H9 (cell line): ENCODE data around the gene DND1. TPM values are rescaled to one million over a fixed set of nuclear protein-coding genes. Genes with fewer than 3 reads are reported as not detected.
"Not testable (repeated sequence)": the region's sequence is repeated elsewhere in the genome, so short reads cannot be mapped to it uniquely, and the experiment has no call there.

Experiments
- DNase-seq: peaks from one replicate; pipeline ENCODE4 v3.0.0-alpha.2; 2017
- H2AFZ ChIP-seq: one replicate; pipeline ENCODE4 v1.6.1; 2013; ENCODE audit warnings: mild to moderate bottlenecking, low read length, control low read depth, moderate library complexity
- H2AK5ac ChIP-seq: 2 replicates; pipeline ENCODE4 v1.6.1; 2013; ENCODE audit warnings: low read length, control low read depth, mixed read lengths; ENCODE audit not compliant: insufficient read length
- H2BK120ac ChIP-seq: one replicate; pipeline ENCODE4 v1.6.1; 2013; ENCODE audit warnings: low read depth, mild to moderate bottlenecking, low read length, control low read depth, inconsistent platforms; ENCODE audit not compliant: poor library complexity, severe bottlenecking
- H2BK12ac ChIP-seq: 2 replicates; pipeline ENCODE4 v1.6.1; 2013; ENCODE audit warnings: low read length, control low read depth, mixed read lengths, low read depth; ENCODE audit not compliant: insufficient read length
- H2BK15ac ChIP-seq: 2 replicates; pipeline ENCODE4 v1.6.1; 2013; ENCODE audit warnings: low read depth, low read length, control low read depth
- H2BK20ac ChIP-seq: one replicate; pipeline ENCODE4 v1.6.1; 2013; ENCODE audit warnings: low read depth, mild to moderate bottlenecking, low read length, control low read depth, inconsistent platforms; ENCODE audit not compliant: poor library complexity, severe bottlenecking
- H2BK5ac ChIP-seq: 2 replicates; pipeline ENCODE4 v1.6.1; 2013; ENCODE audit warnings: low read length, control low read depth, mixed read lengths; ENCODE audit not compliant: insufficient read length
- H3K14ac ChIP-seq: 2 replicates; pipeline ENCODE4 v1.6.1; 2013; ENCODE audit warnings: low read length, control low read depth; ENCODE audit not compliant: insufficient read depth
- H3K18ac ChIP-seq: 2 replicates; pipeline ENCODE4 v1.6.1; 2013; ENCODE audit warnings: low read depth, mild to moderate bottlenecking, mixed read lengths, low read length, control low read depth; ENCODE audit not compliant: insufficient read length
- H3K23ac ChIP-seq: 2 replicates; pipeline ENCODE4 v1.6.1; 2013; ENCODE audit warnings: low read length, control low read depth, mixed read lengths, low read depth; ENCODE audit not compliant: insufficient read length
- H3K23me2 ChIP-seq: 2 replicates; pipeline ENCODE4 v1.6.1; 2013; ENCODE audit warnings: low read depth, mild to moderate bottlenecking, mixed read lengths, low read length, control low read depth; ENCODE audit not compliant: insufficient read length, poor library complexity, severe bottlenecking
- H3K27ac ChIP-seq: 2 replicates; pipeline ENCODE4 v1.5.1; 2013; ENCODE audit warnings: low read length, control low read depth, mixed read lengths, low read depth; ENCODE audit not compliant: insufficient read length
- H3K27me3 ChIP-seq: 2 replicates; pipeline ENCODE4 v1.6.1; 2013; ENCODE audit warnings: low read length, control low read depth, inconsistent platforms; ENCODE audit not compliant: insufficient read depth
- H3K4ac ChIP-seq: 2 replicates; pipeline ENCODE4 v1.6.1; 2013; ENCODE audit warnings: low read depth, mild to moderate bottlenecking, control low read depth, inconsistent platforms, low read length, moderate library complexity
- H3K4me1 ChIP-seq: 2 replicates; pipeline ENCODE4 v1.6.1; 2013; ENCODE audit warnings: low read length, control low read depth, inconsistent platforms; ENCODE audit not compliant: insufficient read depth
- H3K4me2 ChIP-seq: 2 replicates; pipeline ENCODE4 v1.6.1; 2013; ENCODE audit warnings: low read length, control low read depth, mixed read lengths; ENCODE audit not compliant: insufficient read length, insufficient read depth
- H3K56ac ChIP-seq: 2 replicates; pipeline ENCODE4 v1.6.1; 2013; ENCODE audit warnings: low read depth, mild to moderate bottlenecking, mixed read lengths, low read length, control low read depth; ENCODE audit not compliant: insufficient read length
- H3K79me1 ChIP-seq: 2 replicates; pipeline ENCODE4 v1.6.1; 2013; ENCODE audit warnings: low read depth, mild to moderate bottlenecking, moderate library complexity, low read length, control low read depth, inconsistent platforms; ENCODE audit not compliant: insufficient read depth, poor library complexity, severe bottlenecking
- H3K79me2 ChIP-seq: 2 replicates; pipeline ENCODE4 v1.6.1; 2013; ENCODE audit warnings: low read length, control low read depth, inconsistent platforms; ENCODE audit not compliant: insufficient read depth
- H3K9ac ChIP-seq: 2 replicates; pipeline ENCODE4 v1.6.1; 2013; ENCODE audit warnings: low read length, control low read depth, mixed read lengths; ENCODE audit not compliant: insufficient read length; ENCODE audit errors: extremely low read depth
- H3K9me3 ChIP-seq: one replicate; pipeline ENCODE4 v1.6.1; 2013; ENCODE audit warnings: low read depth, low read length, inconsistent platforms; ENCODE audit not compliant: control insufficient read depth
- H3T11ph ChIP-seq: one replicate; pipeline ENCODE4 v1.6.1; 2013; ENCODE audit warnings: mild to moderate bottlenecking, low read length, control low read depth, inconsistent platforms
- H4K20me1 ChIP-seq: one replicate; pipeline ENCODE4 v1.6.1; 2013; ENCODE audit not compliant: control insufficient read depth, insufficient read length, insufficient read depth
- H4K5ac ChIP-seq: 2 replicates; pipeline ENCODE4 v1.6.1; 2013; ENCODE audit warnings: low read depth, mild to moderate bottlenecking, mixed read lengths, low read length, control low read depth; ENCODE audit not compliant: insufficient read length
- H4K8ac ChIP-seq: replicated peaks from 2 replicates; pipeline ENCODE4 v1.6.1; 2013; ENCODE audit warnings: low read length, control low read depth, mixed read lengths, low read depth; ENCODE audit not compliant: insufficient read length
- H4K91ac ChIP-seq: 2 replicates; pipeline ENCODE4 v1.6.1; 2013; ENCODE audit warnings: low read depth, mild to moderate bottlenecking, moderate library complexity, mixed read lengths, low read length, control low read depth; ENCODE audit not compliant: insufficient read length
- H3K27ac Mint-ChIP-seq, 3 experiments: 2 replicates in 2 of 3; 3 replicates in 1 of 3; pipeline ENCODE4 v1.8.0; 2020 to 2021; ENCODE audit warnings: mixed read lengths in 3 of 3, mild to moderate bottlenecking in 1 of 3, moderate library complexity in 1 of 3
- H3K27me3 Mint-ChIP-seq: 2 replicates; pipeline ENCODE4 v1.8.0; 2021; ENCODE audit warnings: low read depth, mild to moderate bottlenecking, moderate library complexity, mixed read lengths
- H3K36me3 Mint-ChIP-seq, 3 experiments: 2 replicates in 2 of 3; 3 replicates in 1 of 3; pipeline ENCODE4 v1.8.0; 2020 to 2021; ENCODE audit warnings: low read depth in 3 of 3, mixed read lengths in 3 of 3; ENCODE audit not compliant: insufficient read depth in 1 of 3
- H3K4me1 Mint-ChIP-seq, 2 experiments: 2 replicates each; pipeline ENCODE4 v1.8.0; 2020; ENCODE audit warnings: mixed read lengths in 2 of 2
- H3K4me3 Mint-ChIP-seq, 2 experiments: 2 replicates in 1 of 2; 3 replicates in 1 of 2; pipeline ENCODE4 v1.8.0; 2020 to 2021; ENCODE audit warnings: mild to moderate bottlenecking in 2 of 2, mixed read lengths in 2 of 2, moderate library complexity in 1 of 2
- H3K9me3 Mint-ChIP-seq, 2 experiments: 2 replicates in 1 of 2; 3 replicates in 1 of 2; pipeline ENCODE4 v1.8.0; 2020; ENCODE audit warnings: mild to moderate bottlenecking in 2 of 2, mixed read lengths in 2 of 2, moderate library complexity in 1 of 2
- CTCF ChIP-seq: fragments of 200-600 bp; sonication (generic); conservative IDR thresholded peaks from 3 replicates; pipeline ENCODE4 v1.8.0; 2021; ENCODE audit warnings: antibody characterized with exemption, mild to moderate bottlenecking
- WGBS: extraction: QIAGEN DNeasy Blood & Tissue Kit; methylation state at CpG from one replicate; pipeline ENCODE4 v1.1.7; 2013; ENCODE audit warnings: missing lambda C conversion rate, low lambda C conversion rate, mixed read lengths; ENCODE audit not compliant: insufficient read length; ENCODE audit errors: extremely low coverage; 5-methylcytosine and 5-hydroxymethylcytosine counted together
- total RNA-seq: library from RNA; stranded (reverse); gene quantifications from 2 replicates; pipeline ENCODE4 v1.2.1, GENCODE V29; 2021

The DND1 gene
- total RNA-seq, 1 experiment from 2014 or later, result 2.4 TPM

GRCh38 chr5:140664030-140664358, 9.4 kb downstream of the DND1 start:
- H3K4me3 Mint-ChIP-seq, result peak overlapping the region; percentile 97
- no peak overlapping the region for H2BK12ac ChIP-seq
- no peak overlapping the region for H4K91ac ChIP-seq
- no peak overlapping the region for H2BK20ac ChIP-seq
- peak overlapping the region in 1 of 3 experiments; percentile 93; a peak in 1 of 7 replicates for H3K27ac Mint-ChIP-seq
- H3K4me2 ChIP-seq, result peak overlapping the region; percentile 93
- WGBS, result no CpG with 5 or more reads among the region's 18 CpGs
- no peak overlapping the region for H3K23ac ChIP-seq
- H3K4ac ChIP-seq, result no peak overlapping the region
- H3T11ph ChIP-seq, result no peak overlapping the region
- peaks cover 4% of the 10 kb centered on the region for H3K79me1 ChIP-seq
- H2AFZ ChIP-seq, result no peak overlapping the region
- no peaks in the 10 kb centered on the region for H3K79me2 ChIP-seq
- H3K23me2 ChIP-seq, result peaks cover 5% of the 10 kb centered on the region
- no peak overlapping the region for H2AK5ac ChIP-seq
- H3K27me3 ChIP-seq, result no peaks in the 10 kb centered on the region
- H3K9me3 Mint-ChIP-seq, result no peaks in the 10 kb centered on the region
- no peak overlapping the region for H2BK15ac ChIP-seq
- no peak overlapping the region for H3K18ac ChIP-seq
- H4K8ac ChIP-seq, result no peak overlapping the region
- H3K4me1 ChIP-seq, result no peaks in the 10 kb centered on the region
- no peak overlapping the region for H4K5ac ChIP-seq
- no peak for TF ChIP-seq CTCF
- H3K36me3 Mint-ChIP-seq, result peaks cover 17 to 72% (median 61%) of the 10 kb centered on the region in 3 experiments; a peak in 6 of 7 replicates
- no peak for DNase-seq
- H4K20me1 ChIP-seq, result no peaks in the 10 kb centered on the region
- H3K9me3 ChIP-seq, result no peaks in the 10 kb centered on the region
- H2BK5ac ChIP-seq, result no peak overlapping the region
- H3K4me1 Mint-ChIP-seq, result peaks cover 0 to 6% of the 10 kb centered on the region in 2 experiments; a peak in 2 of 4 replicates
- H2BK120ac ChIP-seq, result no peak overlapping the region
- H3K27me3 Mint-ChIP-seq, result no peaks in the 10 kb centered on the region
- H3K27ac ChIP-seq, result no peak overlapping the region
- H3K9ac ChIP-seq, result no peak overlapping the region
- H3K14ac ChIP-seq, result no peak overlapping the region
- no peak overlapping the region for H3K56ac ChIP-seq

GRCh38 chr5:140660371-140660770, 13.0 kb downstream of the DND1 start:
- WGBS, result no CpG with 5 or more reads among the region's 6 CpGs
- not testable (repeated sequence) for H4K5ac ChIP-seq

More at GRCh38 chr5:140660371-140660770, 13.0 kb downstream of the DND1 start:
- H3K27ac Mint-ChIP-seq, H3K14ac ChIP-seq, H2BK12ac ChIP-seq, H3K9me3 Mint-ChIP-seq, H3K9ac ChIP-seq, H3K18ac ChIP-seq, DNase-seq, H4K91ac ChIP-seq, H2BK5ac ChIP-seq, H3K9me3 ChIP-seq, H4K20me1 ChIP-seq, H3K4me1 Mint-ChIP-seq, H2BK15ac ChIP-seq, H3K27me3 Mint-ChIP-seq, H3K27ac ChIP-seq, H3K4me2 ChIP-seq, H3K4me1 ChIP-seq, H3K4ac ChIP-seq, H3K4me3 Mint-ChIP-seq, H2BK20ac ChIP-seq, H3K23ac ChIP-seq, H2AK5ac ChIP-seq, H3K79me1 ChIP-seq, H3K27me3 ChIP-seq, H4K8ac ChIP-seq, H3K56ac ChIP-seq, H2BK120ac ChIP-seq, H2AFZ ChIP-seq, H3T11ph ChIP-seq, H3K79me2 ChIP-seq, H3K23me2 ChIP-seq: not testable (repeated sequence)
- peaks cover 17 to 73% (median 66%) of the 10 kb centered on the region in 3 experiments for H3K36me3 Mint-ChIP-seq
